ENCODE measurements around the gene DOCK2. TPM values are rescaled to one million over a fixed set of nuclear protein-coding genes. Genes with fewer than 3 reads are reported as not detected.

The DOCK2 gene
- total and polyA plus RNA-seq, 2 donors (not counting 3 experiments of a cell fraction or from before 2014, with no cell fraction given), result 0.62 to 4.8 TPM

DNA sequence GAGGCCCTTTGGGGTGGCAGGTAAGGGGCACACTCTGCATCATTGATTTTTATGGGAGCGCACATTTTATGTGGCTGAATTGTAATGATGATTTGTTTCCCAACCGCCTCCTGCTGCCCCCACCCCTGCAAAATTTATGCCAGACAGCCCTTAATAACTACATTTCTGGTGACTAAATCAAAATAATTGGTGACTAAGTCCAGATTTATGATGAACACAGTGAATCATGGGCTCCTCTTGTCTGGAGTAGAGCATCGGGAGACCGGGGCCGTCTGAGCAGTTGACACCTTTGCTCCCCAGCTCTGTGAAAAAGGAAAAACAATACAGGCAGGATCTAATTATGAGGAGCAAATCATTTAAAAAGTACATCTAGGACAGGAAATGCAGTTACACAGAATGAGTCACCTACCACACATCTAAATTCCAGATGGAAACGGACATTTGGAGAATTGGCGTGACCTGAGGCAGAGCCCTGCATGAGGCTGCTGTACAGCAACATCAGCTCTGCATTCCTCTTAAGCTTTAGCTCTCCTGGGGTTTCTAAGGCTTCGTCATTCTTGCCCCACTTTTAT lies 58.9 kb downstream of the DOCK2 start:
- ChIA-PET POLR2A (interaction anchor here (0.5 to 1.3 kb wide), 2 partner anchors 275 to 789 kb away, joined by 3 read pairs; no protein-coding TSS in a partner anchor), CTCF (interaction anchor here (0.9 to 3.3 kb wide), 12 partner anchors 8 to 525 kb away, joined by 3 to 40 read pairs (median 3); partner anchors contain the start of genes INSYN2B and SPDL1)
- dilution Hi-C loops (cut with MboI; ENCODE audit: extremely low pct_ligation_motif_present, low sequenced_read_pairs) (no loop called here), intact Hi-C loops (cut with micrococcal nuclease) (loop anchor here (1.0 to 2.0 kb wide), 7 partner anchors 8 to 523 kb away; partner anchors contain the start of genes INSYN2B and SPDL1)
- no peaks in the 10 kb centered on the region for H3K36me3 ChIP-seq (ENCODE audit: control insufficient read depth in 2 of 2, extremely low read depth in 1 of 2, insufficient read depth in 2 of 2, low read length in 2 of 2)
- H2AFZ ChIP-seq (ENCODE audit: low read depth, low read length), result no peak overlapping the region
- peak; percentile 98 for FAIRE-seq
- H3K4me2 ChIP-seq (ENCODE audit: insufficient read depth, low read length), result peak overlapping the region; percentile 14
- H3K79me2 ChIP-seq (ENCODE audit: control insufficient read depth, insufficient read depth, low read length), result no peaks in the 10 kb centered on the region
- H3K4me3 ChIP-seq (replicated peaks in 1 of 3; ENCODE audit: insufficient read depth in 1 of 3, low read depth in 1 of 3, low read length in 3 of 3), result no peak overlapping the region
- H3K9me1 ChIP-seq (replicated peaks; ENCODE audit: control insufficient read depth, extremely low read depth, insufficient read depth, low read length), result no peaks in the 10 kb centered on the region
- no peaks in the 10 kb centered on the region for H4K20me1 ChIP-seq (replicated peaks; ENCODE audit: control insufficient read depth, extremely low read depth, insufficient read depth, low read length)
- peak; percentile 96 for DNase-seq (ENCODE audit: low read depth, low spot score)
- no peaks in the 10 kb centered on the region for H3K9me3 ChIP-seq (replicated peaks; ENCODE audit: control insufficient read depth, insufficient read depth, low read length)
- TF ChIP-seq JUN (IDR thresholded peaks at IDR 0.05; ENCODE audit: borderline replicate concordance, insufficient read depth, insufficient read length, low read depth), result peak; percentile 96
- peak; percentile 84 for TF ChIP-seq POLR2AphosphoS5 (IDR thresholded peaks at IDR 0.05; ENCODE audit: insufficient read depth, low read depth, low read length)
- TF ChIP-seq GATA2 (IDR thresholded peaks at IDR 0.05; ENCODE audit: insufficient read depth, insufficient read length, low read depth, low read length), result peak; percentile 76
- TF ChIP-seq, protein P1, sequence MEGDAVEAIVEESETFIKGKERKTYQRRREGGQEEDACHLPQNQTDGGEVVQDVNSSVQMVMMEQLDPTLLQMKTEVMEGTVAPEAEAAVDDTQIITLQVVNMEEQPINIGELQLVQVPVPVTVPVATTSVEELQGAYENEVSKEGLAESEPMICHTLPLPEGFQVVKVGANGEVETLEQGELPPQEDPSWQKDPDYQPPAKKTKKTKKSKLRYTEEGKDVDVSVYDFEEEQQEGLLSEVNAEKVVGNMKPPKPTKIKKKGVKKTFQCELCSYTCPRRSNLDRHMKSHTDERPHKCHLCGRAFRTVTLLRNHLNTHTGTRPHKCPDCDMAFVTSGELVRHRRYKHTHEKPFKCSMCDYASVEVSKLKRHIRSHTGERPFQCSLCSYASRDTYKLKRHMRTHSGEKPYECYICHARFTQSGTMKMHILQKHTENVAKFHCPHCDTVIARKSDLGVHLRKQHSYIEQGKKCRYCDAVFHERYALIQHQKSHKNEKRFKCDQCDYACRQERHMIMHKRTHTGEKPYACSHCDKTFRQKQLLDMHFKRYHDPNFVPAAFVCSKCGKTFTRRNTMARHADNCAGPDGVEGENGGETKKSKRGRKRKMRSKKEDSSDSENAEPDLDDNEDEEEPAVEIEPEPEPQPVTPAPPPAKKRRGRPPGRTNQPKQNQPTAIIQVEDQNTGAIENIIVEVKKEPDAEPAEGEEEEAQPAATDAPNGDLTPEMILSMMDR (IDR thresholded peaks at IDR 0.05; ENCODE audit: extremely low read depth in 1 of 2, insufficient read depth in 1 of 2, low read depth in 1 of 2, low read length in 2 of 2), result no peak
- no peak for TF ChIP-seq EZH2 (IDR thresholded peaks at IDR 0.05; ENCODE audit: borderline replicate concordance, low read depth, low read length, severe bottlenecking)
- TF ChIP-seq POLR2A (IDR thresholded peaks at IDR 0.05; ENCODE audit: low read depth, low read length), result peak; percentile 74
- TF ChIP-seq MYC (IDR thresholded peaks at IDR 0.05; ENCODE audit: low read depth, low read length), result peak; percentile 68
- peak; percentile 100 for TF ChIP-seq FOS (IDR thresholded peaks at IDR 0.05; ENCODE audit: borderline replicate concordance, insufficient read depth, low read length)
- TF ChIP-seq, protein P2, sequence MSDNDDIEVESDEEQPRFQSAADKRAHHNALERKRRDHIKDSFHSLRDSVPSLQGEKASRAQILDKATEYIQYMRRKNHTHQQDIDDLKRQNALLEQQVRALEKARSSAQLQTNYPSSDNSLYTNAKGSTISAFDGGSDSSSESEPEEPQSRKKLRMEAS (IDR thresholded peaks at IDR 0.05; ENCODE audit: insufficient read depth, insufficient read length), result no peak
- no peaks in the 10 kb centered on the region for H3K27me3 ChIP-seq (ENCODE audit: control insufficient read depth in 2 of 2, insufficient read depth in 2 of 2, low read length in 2 of 2)
- H3K27ac ChIP-seq (ENCODE audit: insufficient read depth, low read depth, low read length), result peak overlapping the region; percentile 98
- H3K4me1 ChIP-seq (ENCODE audit: control insufficient read depth, extremely low read depth, insufficient read depth, low read length), result peaks cover 30% of the 10 kb centered on the region
- BruUV-seq (replicated peaks), result no TSS peak
- H3K9ac ChIP-seq (replicated peaks; ENCODE audit: extremely low read depth, insufficient read depth, low read length), result peak overlapping the region; percentile 82
